GM08714 (cell line): ENCODE data around the gene PRKRIP1.
A peak's percentile ranks its signal among the peaks of the same experiment; 100 is the strongest.

Experiments
- H3K4me3 ChIP-seq: fragments of 200-500 bp; sonication (Bioruptor generic); 2 replicates; pipeline ENCODE4 v1.5.1; 2014; ENCODE audit warnings: mild to moderate bottlenecking, low read length, inconsistent platforms
- ZNF274 ChIP-seq: IDR thresholded peaks from 2 replicates; pipeline ENCODE4 v1.6.1; 2012; ENCODE audit warnings: mild to moderate bottlenecking, low read depth, low read length

PRKRIP1 gene

DNA sequence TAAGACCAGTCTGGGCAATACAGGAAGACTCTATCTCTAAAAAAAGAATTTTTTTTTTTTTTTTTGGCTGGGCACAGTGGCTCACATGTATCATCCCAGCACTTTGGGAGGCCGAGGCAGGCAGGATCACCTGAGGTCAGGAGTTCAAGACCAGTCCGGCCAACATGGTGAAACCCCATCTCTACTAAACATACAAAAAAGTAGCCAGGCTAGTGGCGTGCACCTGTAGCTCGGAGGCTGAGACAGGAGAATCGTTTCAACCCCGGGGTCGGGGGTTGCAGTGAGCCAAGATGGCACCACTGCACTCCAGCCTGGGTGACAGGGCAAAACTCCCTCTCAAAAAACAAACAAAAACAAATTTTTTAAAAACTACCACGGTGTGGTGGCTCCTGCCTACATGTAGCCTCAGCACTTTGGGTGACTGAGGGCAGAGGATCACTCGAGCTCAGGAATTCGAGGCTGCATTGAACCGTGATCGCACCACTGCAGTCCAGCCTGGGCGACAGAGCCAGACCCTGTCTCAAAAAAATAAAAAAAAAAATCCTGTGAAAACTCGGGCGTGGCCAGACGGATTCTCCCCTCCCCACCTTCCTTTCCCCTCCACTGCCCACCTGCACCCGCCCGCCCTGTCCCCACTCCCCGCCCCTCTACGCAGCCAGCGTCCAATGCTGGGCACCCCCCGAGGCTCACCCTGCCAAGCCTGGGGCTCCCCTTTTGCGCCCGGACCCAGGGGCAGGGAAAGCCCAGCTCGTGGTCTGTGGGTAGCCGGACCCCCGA lies 36.5 kb downstream of the PRKRIP1 start:
- no peak for TF ChIP-seq ZNF274
- peak overlapping the region; percentile 61; the same call in 1 of the 2 replicates for H3K4me3 ChIP-seq

- peak within 1 kb of the TSS; percentile 66 for H3K4me3 ChIP-seq
- TF ChIP-seq ZNF274: no peak
These were observed 37.3 kb downstream of the PRKRIP1 start, which contains the start of gene ORAI2 for GRCh38 chr7:102433219-102434038. Gene ORAI2, plus strand, starts transcription at chr7:102433575. Its CDS starts 5,382 bp downstream, at chr7:102438957.

GRCh38 chr7:102434039-102434486 lies 37.9 kb downstream of the PRKRIP1 start:
- no peak for TF ChIP-seq ZNF274
- peak overlapping the region; percentile 66 for H3K4me3 ChIP-seq

- no peak for TF ChIP-seq ZNF274
- no peak overlapping the region; the same call in 1 of the 2 replicates for H3K4me3 ChIP-seq
These were observed 40.0 kb downstream of the PRKRIP1 start for GRCh38 chr7:102436118-102436517.

DNA sequence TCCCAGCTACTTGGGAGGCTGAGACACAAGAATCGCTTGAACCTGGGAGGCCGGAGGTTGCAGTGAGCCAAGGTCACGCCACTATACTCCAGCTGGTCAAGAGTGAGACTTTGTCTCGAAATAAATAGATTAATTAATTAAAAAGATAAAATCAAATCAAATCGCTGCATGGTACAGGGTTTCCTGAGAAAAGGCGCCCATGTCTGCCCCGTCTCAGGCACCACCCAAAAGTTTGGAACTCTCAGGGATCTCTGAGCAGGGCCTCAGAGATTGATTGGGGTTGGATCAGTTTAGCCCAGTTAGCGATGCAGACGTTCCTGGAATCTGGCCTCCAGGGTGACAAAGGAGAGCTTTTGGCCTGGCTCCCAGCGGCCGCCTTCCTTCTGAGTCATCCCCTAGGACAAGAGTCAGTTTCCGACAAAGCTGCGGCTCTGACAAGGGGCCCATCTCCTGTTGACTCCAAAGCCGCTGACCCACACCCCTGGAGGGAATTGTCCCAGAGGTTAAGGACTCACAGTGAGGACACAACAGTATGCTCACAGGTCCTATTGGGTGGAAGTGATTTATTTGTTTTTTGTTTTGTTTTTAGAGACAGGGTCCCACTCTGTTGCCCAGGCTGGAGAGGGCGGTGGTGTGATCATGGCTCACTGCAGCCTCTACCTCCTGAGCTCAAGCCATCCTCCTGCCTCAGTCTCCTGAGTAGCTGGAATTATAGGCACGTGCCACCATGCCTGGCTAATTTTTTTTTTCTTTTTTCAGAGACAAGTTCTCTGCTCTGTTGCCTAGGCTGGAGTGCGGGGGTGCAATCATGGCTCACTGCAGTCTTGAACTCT lies 44.0 kb downstream of the PRKRIP1 start:
- TF ChIP-seq ZNF274: no peak
- no peak overlapping the region for H3K4me3 ChIP-seq

- no peak overlapping the region; the same call in 1 of the 2 replicates for H3K4me3 ChIP-seq
- no peak for TF ChIP-seq ZNF274
These were observed 49.0 kb downstream of the PRKRIP1 start for GRCh38 chr7:102444961-102445673.

DNA sequence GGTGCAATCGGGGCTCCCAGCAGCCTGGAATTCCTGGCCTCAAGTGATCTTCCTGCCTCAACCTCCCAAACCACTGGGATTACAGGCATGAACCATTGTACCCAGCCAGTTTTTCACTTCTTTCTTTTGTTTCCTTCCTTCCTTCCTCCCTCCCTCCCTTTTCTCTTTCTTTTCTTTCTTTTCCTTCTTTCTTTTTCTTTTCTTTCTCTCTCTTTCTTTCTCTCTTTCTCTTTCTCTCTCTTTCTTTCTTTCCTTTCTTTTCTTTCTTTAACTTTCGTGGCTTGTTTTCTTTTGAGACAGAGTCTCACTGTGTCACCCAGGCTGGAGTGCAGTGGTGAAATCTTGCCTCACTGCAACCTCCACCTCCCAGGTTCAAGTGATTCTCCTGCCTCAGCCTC lies 49.5 kb downstream of the PRKRIP1 start:
- no peak for TF ChIP-seq ZNF274
- H3K4me3 ChIP-seq: no peak overlapping the region

DNA sequence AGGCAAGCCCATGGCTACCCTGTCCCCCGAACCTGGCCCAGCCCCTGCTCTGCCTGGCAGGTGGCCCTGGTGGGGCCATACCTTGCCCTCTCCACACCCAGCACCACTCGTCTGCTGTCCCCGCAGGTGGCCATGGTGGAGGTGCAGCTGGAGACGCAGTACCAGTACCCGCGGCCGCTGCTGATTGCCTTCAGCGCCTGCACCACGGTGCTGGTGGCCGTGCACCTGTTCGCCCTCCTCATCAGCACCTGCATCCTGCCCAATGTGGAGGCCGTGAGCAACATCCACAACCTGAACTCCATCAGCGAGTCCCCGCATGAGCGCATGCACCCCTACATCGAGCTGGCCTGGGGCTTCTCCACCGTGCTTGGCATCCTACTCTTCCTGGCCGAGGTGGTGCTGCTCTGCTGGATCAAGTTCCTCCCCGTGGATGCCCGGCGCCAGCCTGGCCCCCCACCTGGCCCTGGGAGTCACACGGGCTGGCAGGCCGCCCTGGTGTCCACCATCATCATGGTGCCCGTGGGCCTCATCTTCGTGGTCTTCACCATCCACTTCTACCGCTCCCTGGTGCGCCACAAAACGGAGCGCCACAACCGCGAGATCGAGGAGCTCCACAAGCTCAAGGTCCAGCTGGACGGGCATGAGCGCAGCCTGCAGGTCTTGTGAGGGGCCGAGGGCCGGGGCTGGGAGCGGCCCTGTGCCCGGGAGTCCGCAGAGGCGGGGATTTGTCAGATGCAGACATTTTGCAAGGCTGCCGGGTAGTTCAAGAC lies 50.4 kb downstream of the PRKRIP1 start:
- no peak overlapping the region for H3K4me3 ChIP-seq
- TF ChIP-seq ZNF274: no peak

GRCh38 chr7:102447311-102447710 lies 51.1 kb downstream of the PRKRIP1 start:
- no peak for TF ChIP-seq ZNF274
- no peak overlapping the region for H3K4me3 ChIP-seq

- H3K4me3 ChIP-seq: no peak overlapping the region
- TF ChIP-seq ZNF274: no peak
These were observed 53.0 kb downstream of the PRKRIP1 start for GRCh38 chr7:102449136-102449535.

DNA sequence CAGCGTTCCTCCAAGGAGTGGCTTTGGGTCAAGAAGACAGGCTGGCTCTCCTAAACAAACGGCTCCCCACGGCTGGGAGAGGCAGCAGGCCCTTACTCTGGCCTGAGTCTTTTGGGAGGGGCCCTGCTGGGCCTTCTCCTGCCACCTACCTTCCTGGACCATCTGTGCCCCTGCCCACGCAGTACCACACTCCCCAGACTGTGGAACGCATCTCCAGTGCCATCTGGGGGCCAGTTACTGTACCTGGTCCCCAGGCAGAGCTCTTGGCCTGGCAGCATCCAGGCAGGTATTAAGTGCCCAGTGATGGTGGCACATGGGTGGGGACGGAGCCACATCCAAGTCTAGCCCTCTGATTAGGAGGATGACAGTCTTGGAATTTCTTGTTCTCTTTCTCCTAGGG lies 54.1 kb downstream of the PRKRIP1 start:
- no peak for TF ChIP-seq ZNF274
- no peak overlapping the region for H3K4me3 ChIP-seq

DNA sequence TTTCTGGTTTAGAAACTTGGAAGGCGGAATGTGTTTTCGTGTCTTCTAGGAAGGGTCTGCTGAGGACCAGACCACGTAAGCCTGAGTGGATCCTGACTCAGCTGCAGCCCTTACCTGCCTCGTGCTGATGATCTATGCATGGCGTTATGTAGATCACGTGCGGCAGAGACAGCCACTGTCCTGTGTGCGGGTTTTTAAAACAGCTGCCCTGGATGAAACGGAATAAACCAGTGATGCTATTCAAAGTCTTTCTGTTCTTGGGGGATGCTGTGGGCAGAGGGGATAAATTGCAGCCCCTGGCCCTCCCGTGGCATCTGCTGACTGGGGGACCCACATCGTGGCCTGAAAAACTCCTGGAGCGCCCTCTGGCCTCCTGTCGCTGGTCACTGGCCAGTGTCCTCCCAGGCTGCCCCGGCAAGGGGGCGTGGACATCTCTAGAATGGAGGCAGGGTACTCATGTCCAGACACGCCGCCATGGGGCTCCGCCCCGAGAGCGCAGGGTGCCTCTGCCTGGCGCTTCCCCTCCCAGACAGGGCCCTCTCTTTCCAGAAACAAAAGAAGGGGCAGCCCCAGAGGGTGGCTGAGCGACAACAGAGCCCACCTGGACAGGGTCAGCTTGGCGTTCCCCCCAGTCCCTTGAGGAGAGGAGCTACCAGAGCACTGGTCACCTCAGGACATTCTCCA lies 55.4 kb downstream of the PRKRIP1 start:
- H3K4me3 ChIP-seq: no peak overlapping the region
- TF ChIP-seq ZNF274: no peak
